Common myeloid progenitor, CD34-positive (primary cell): ENCODE measurements around the gene TSTD1. TPM values are rescaled to one million over a fixed set of nuclear protein-coding genes. Genes with fewer than 3 reads are reported as not detected.

Experiments
- CTCF ChIA-PET: fragments of 350-600 bp; sonication (Branson Sonifier 250); formaldehyde crosslinking; loops from one replicate; lab custom pipeline; 2021; ENCODE audit warnings: antibody characterized with exemption; lab: Charles Lee
- POLR2A ChIA-PET: fragments of 350-600 bp; sonication (Branson Sonifier 250); formaldehyde crosslinking; loops from one replicate; lab custom pipeline; 2021; ENCODE audit warnings: antibody characterized with exemption; lab: Charles Lee
- DNase-seq, 3 donors: peaks; one replicate each; pipeline versions ENCODE4 v3.0.0 to v3.0.0-alpha.2; 2013
- H3K27ac ChIP-seq, 2 experiments: 1 replicate in 1 of 2; 2 replicates in 1 of 2; pipeline ENCODE4 v1.7.0; 2013; ENCODE audit warnings: inconsistent platforms in 2 of 2, low read length in 2 of 2, mild to moderate bottlenecking in 2 of 2, low read depth in 1 of 2, moderate library complexity in 1 of 2; ENCODE audit not compliant: severe bottlenecking in 2 of 2, insufficient read depth in 1 of 2, poor library complexity in 1 of 2
- H3K27me3 ChIP-seq, 5 experiments: replicated peaks in 2 of 5; 1 replicate in 3 of 5; 2 replicates in 2 of 5; pipeline versions ENCODE4 v1.6.1 to v1.7.0; 2013; ENCODE audit warnings: low read length in 4 of 5, mild to moderate bottlenecking in 2 of 5, moderate library complexity in 2 of 5, inconsistent platforms in 1 of 5; ENCODE audit not compliant: insufficient read depth in 5 of 5, control insufficient read depth in 4 of 5
- H3K36me3 ChIP-seq, 4 experiments: 1 replicate in 2 of 4; 2 replicates in 2 of 4; pipeline versions ENCODE4 v1.6.1 to v1.7.0; 2013; ENCODE audit warnings: low read length in 3 of 4, control low read depth in 1 of 4, mild to moderate bottlenecking in 1 of 4; ENCODE audit not compliant: control insufficient read depth in 4 of 4, insufficient read depth in 4 of 4
- H3K4me1 ChIP-seq, 4 experiments: 1 replicate in 3 of 4; 2 replicates in 1 of 4; pipeline versions ENCODE4 v1.6.1 to v1.7.1; 2013; ENCODE audit warnings: low read length in 3 of 4, mild to moderate bottlenecking in 3 of 4, control low read depth in 1 of 4, inconsistent platforms in 1 of 4, moderate library complexity in 1 of 4; ENCODE audit not compliant: control insufficient read depth in 4 of 4, insufficient read depth in 4 of 4; ENCODE audit errors: control extremely low read depth in 1 of 4
- H3K4me3 ChIP-seq, 7 experiments: 1 replicate in 4 of 7; 2 replicates in 3 of 7; pipeline versions ENCODE4 v1.5.1 to v1.7.0; 2013; ENCODE audit warnings: mild to moderate bottlenecking in 7 of 7, low read length in 6 of 7, moderate library complexity in 6 of 7, inconsistent platforms in 2 of 7, low read depth in 2 of 7, control low read depth in 1 of 7; ENCODE audit not compliant: insufficient read depth in 4 of 7, control insufficient read depth in 1 of 7; ENCODE audit errors: extremely low read depth in 1 of 7
- H3K9me3 ChIP-seq, 5 experiments: 1 replicate in 4 of 5; 2 replicates in 1 of 5; pipeline versions ENCODE4 v1.6.1 to v1.7.1; 2013; ENCODE audit warnings: low read length in 4 of 5, mild to moderate bottlenecking in 2 of 5, inconsistent platforms in 1 of 5, low read depth in 1 of 5, moderate library complexity in 1 of 5; ENCODE audit not compliant: control insufficient read depth in 4 of 5, insufficient read depth in 2 of 5; ENCODE audit errors: control extremely low read depth in 1 of 5
- WGBS: methylation state at CpG from one replicate; pipeline ENCODE4 v1.1.5; 2013; ENCODE audit not compliant: insufficient coverage; 5-methylcytosine and 5-hydroxymethylcytosine counted together
- polyA plus RNA-seq: library from polyadenylated mRNA; unstranded; fragments of 120-200 nt; gene quantifications from one replicate; pipeline ENCODE4 v1.2.1, GENCODE V29; 2013

Gene TSTD1, protein sequence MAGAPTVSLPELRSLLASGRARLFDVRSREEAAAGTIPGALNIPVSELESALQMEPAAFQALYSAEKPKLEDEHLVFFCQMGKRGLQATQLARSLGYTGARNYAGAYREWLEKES
- polyA plus RNA-seq: 82.5 TPM

DNA sequence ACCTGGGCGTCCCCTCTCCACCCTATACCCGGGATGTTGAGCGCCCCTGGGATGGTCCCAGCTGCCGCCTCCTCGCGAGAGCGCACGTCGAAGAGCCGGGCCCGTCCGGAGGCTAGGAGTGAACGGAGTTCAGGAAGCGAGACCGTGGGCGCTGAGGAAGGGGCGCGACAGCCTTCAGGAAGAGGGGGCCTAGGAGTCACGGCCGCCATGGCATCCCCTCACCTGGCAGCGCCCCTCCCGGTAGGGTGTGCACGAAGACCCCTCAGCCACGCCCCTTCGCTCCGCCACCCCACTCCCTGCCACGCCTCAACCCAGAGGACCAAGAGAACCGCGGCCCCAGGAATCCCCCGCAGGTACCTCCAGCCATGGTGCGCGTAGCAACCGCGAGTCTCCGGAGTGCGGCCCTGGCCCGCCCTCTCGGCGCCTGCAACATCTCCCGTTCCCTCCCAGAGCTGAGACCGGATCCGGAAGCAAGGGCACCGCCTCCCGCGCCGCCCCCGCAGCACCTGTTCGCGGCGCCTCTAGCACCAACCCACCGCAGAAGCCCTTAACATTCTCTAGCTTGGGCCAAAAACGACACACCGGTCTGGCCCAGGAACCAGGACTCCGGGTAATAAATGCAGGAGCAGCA, at the start of gene TSTD1:
TSS of gene TSTD1 (minus strand) at position 442 of the 631 bp plus-strand sequence. CDS start at position 367, 75 bp downstream.
- CTCF ChIA-PET: interaction anchor here (1.1 to 11.6 kb wide), 13 partner anchors 8 to 65 kb away, joined by 4 to 166 read pairs (median 7); partner anchors contain the start of genes ARHGAP30, F11R and KLHDC9
- WGBS: 0% methylated on average over 26 of the region's 54 CpGs
- peak within 1 kb of the TSS; percentile 60 to 91 (median 75) for H3K4me3 ChIP-seq
- DNase-seq: peak; percentile 81 to 96 (median 92)
- H3K9me3 ChIP-seq: no peaks in the 10 kb centered on the region
- POLR2A ChIA-PET: interaction anchor here (0.7 to 1.8 kb wide), 4 partner anchors 18 to 59 kb away, joined by 3 to 7 read pairs (median 4); partner anchors contain the start of genes F11R and KLHDC9
- peak within 1 kb of the TSS; percentile 25 to 77 for H3K27ac ChIP-seq
- H3K27me3 ChIP-seq: no peaks in the 10 kb centered on the region
- H3K36me3 ChIP-seq: peaks cover 9 to 40% (median 29%) of the 10 kb centered on the region in 4 experiments
- peaks cover 0 to 24% (median 19%) of the 10 kb centered on the region in 4 experiments for H3K4me1 ChIP-seq

DNA sequence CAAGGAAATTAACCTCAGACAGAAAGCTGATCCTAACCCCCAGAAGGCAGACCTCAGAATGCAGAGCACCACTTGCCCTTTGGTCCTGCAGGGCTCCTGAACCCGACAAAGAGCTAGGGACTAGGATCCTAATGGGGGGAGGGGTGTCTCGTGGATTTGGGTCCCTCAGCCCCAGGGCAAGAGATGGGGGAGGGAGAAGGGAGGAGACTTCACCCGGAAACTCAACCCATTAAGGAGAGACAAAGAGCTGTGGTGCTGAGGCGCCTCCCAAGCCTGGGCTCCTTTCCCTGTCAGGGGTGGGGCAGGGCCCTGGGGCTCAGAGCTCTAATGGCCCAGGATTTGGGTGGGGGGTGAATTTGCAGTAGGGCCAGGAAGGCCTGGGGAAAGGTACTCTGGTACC, 47.7 kb upstream of the TSTD1 start:
- ChIA-PET POLR2A (no interaction called here), CTCF (interaction anchor here (1.0 to 20.2 kb wide), 5 partner anchors 12 to 96 kb away, joined by 3 to 297 read pairs (median 6); partner anchors contain the start of genes ARHGAP30 and KLHDC9)
- no peaks in the 10 kb centered on the region for H3K36me3 ChIP-seq
- H3K27ac ChIP-seq: no peak overlapping the region
- H3K27me3 ChIP-seq: no peaks in the 10 kb centered on the region
- DNase-seq: no peak
- 90% methylated on average over 4 of the region's 4 CpGs for WGBS
- peaks cover 0 to 32% (median 2%) of the 10 kb centered on the region in 4 experiments for H3K4me1 ChIP-seq
- H3K4me3 ChIP-seq: no peak overlapping the region
- H3K9me3 ChIP-seq: no peaks in the 10 kb centered on the region

DNA sequence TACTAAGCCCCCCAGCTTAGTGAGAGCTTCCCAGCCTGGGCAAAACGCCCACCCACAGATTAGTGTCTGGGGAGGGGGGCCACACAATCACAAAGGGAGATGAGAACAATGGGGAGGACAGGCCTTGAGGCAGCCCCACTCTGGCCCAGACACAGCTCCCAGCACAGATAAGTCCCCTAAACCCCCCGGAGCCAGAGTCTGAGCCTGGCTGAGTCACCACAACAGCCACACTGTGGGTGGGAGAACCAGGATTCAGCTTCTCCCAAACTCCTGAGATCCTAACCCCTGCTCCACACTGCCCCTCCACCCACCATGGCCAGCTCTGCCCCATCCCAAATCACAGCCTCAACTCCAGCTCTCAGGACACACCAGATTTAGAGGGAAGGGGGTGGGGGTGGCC, 46.4 kb upstream of the TSTD1 start:
- CTCF ChIA-PET: interaction anchor here (0.7 to 20.2 kb wide), 6 partner anchors 13 to 298 kb away, joined by 3 to 297 read pairs (median 5); partner anchors contain the start of genes ARHGAP30 and KLHDC9
- Histone ChIP-seq H3K4me1 (peaks cover 0 to 32% (median 2%) of the 10 kb centered on the region in 4 experiments), H3K27me3 (no peaks in the 10 kb centered on the region), H3K36me3 (no peaks in the 10 kb centered on the region), H3K4me3 (no peak overlapping the region), H3K9me3 (no peaks in the 10 kb centered on the region), H3K27ac (no peak overlapping the region)
- DNase-seq: no peak
- WGBS: no CpG with 5 or more reads among the region's 2 CpGs
- POLR2A ChIA-PET: no interaction called here

DNA sequence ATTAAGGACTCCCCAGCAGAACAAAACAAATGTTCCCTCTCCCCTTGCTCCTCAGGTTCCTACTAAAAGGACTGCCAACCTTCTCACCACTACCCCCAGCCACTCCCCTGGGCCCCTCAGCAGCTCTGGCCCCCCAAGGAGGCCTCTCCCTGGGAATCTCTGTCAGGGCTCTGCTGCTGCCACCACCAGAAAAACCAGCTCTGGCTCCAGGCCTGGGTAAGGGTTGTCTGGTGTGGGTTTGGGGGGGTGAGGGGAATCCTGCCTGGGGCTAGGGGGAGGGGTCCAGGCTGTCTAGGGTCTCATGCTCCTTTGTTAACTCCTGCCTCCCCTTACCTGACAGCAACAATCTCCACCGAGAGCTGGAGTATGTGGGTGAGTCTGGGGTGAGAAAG, 45.8 kb upstream of the TSTD1 start:
- H3K36me3 ChIP-seq: no peaks in the 10 kb centered on the region
- ChIA-PET POLR2A (no interaction called here), CTCF (interaction anchor here (0.7 to 20.2 kb wide), 5 partner anchors 12 to 298 kb away, joined by 3 to 297 read pairs (median 4); partner anchors contain the start of genes ARHGAP30 and KLHDC9)
- peaks cover 0 to 2% (median 0%) of the 10 kb centered on the region in 5 experiments for H3K27me3 ChIP-seq
- no peak overlapping the region for H3K4me3 ChIP-seq
- H3K27ac ChIP-seq: no peak overlapping the region
- no peaks in the 10 kb centered on the region for H3K9me3 ChIP-seq
- peaks cover 0 to 30% (median 2%) of the 10 kb centered on the region in 4 experiments for H3K4me1 ChIP-seq
- no peak for DNase-seq
- no CpG with 5 or more reads among the region's 1 CpG for WGBS

DNA sequence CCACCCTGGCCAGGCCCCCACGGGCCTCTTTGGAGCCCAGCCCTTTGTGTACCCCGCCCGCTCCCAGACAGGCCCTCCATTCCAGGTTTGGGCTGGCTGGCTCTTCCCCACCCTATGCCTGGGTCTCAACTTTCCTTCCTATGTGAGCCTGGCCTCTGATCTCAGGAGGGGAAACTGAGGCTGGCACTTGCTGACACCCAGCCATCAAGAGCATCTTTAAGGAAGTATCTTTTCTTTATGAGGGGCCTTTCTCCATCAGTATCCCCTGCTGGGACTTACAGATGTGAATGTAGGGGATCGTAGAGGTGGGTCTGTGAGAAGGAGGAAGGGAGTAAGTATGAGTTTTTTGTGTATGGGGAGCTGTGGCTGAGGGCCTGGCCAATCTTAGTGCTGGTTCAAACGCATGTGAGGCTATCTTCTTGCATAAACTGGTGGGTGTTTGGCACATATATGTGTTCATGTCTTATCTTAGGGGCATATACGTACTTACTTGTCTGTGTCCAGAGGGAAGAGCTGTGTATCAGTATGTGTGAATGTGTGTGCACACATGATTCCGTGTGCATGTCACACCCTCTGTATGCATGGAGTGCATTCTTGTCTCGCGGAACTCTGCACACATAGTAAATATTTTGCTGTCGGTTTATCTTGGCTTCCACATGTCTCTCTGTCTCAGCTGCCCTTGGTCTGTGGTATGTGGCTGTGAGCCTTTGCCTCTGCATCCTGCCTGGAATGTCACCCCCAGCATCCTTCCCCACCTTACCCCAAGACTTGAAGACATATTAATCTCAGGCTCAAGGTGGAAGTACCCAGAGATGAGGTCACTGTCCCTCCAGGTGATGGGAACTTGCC, 45.2 kb upstream of the TSTD1 start:
- H3K36me3 ChIP-seq: no peaks in the 10 kb centered on the region
- peaks cover 0 to 5% (median 0%) of the 10 kb centered on the region in 5 experiments for H3K27me3 ChIP-seq
- DNase-seq: no peak
- H3K4me3 ChIP-seq: no peak overlapping the region
- ChIA-PET CTCF (interaction anchor here (0.5 to 20.2 kb wide), 6 partner anchors 11 to 340 kb away, joined by 3 to 297 read pairs (median 3); partner anchors contain the start of genes ARHGAP30 and KLHDC9), POLR2A (no interaction called here)
- WGBS: 94% methylated on average over 9 of the region's 10 CpGs
- no peak overlapping the region for H3K27ac ChIP-seq
- H3K9me3 ChIP-seq: no peaks in the 10 kb centered on the region
- H3K4me1 ChIP-seq: peaks cover 0 to 24% (median under 1%) of the 10 kb centered on the region in 4 experiments

DNA sequence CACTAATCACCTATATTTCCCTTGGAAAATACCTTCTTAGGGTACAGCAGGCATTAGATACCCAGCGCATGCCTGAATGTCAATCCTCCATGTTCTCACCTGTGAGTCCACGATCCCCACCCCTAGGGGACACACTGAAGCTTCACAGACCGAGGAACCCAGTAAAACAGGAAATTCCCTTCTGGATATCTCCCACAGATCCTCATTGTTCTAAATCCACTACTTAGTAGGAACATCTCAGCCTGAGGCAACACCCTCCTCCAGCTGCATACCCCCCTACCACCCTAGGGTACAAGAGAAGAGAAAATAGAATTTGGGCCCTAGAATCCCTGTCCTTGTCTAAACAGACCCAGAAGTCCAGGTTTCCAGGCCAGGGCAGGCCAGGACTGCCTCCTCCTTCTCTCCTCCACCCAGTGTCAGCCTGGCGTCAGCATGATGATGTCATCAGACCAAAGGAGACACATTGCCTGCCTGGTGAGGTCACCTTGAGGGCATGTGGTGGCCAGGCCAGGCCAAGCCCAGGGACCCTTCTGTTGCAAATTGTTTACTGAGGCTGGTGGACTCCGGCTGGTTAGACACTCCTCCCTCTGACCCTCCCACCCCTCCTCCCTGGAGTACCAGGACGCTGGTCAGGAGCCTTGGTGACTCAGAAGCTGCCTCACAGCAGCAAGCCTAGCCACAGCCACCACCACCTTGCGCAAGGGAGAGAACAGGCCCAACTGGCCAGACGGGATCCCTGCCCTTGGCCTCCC, 44.4 kb upstream of the TSTD1 start:
- Histone ChIP-seq H3K36me3 (no peaks in the 10 kb centered on the region), H3K4me1 (peaks cover 0 to 18% (median 0%) of the 10 kb centered on the region in 4 experiments), H3K27me3 (peaks cover 0 to 5% (median 0%) of the 10 kb centered on the region in 5 experiments), H3K27ac (no peak overlapping the region), H3K4me3 (no peak overlapping the region), H3K9me3 (no peaks in the 10 kb centered on the region)
- 94% methylated on average over 4 of the region's 8 CpGs for WGBS
- peak in 1 of 3 donors; percentile 32 for DNase-seq
- CTCF ChIA-PET: interaction anchor here (1.1 to 20.2 kb wide), 3 partner anchors 11 to 59 kb away, joined by 3 to 297 read pairs (median 89); partner anchors contain the start of genes ARHGAP30 and KLHDC9
- POLR2A ChIA-PET: no interaction called here
